Stomach (tissue), 4 donors: ENCODE results near the gene NECTIN4.

ENCODE experiments used
- EP300 ChIP-seq: sonication (generic); formaldehyde crosslinking; IDR thresholded peaks from one replicate; pipeline ENCODE4 v1.6.1; 2017; ENCODE audit warnings: antibody characterized with exemption
- POLR2A ChIP-seq, 4 donors: fragments of 450-650 bp; IDR thresholded peaks; one replicate each; pipeline ENCODE4 v1.6.1; 2016; ENCODE audit warnings: antibody characterized with exemption in 4 of 4, control low read depth in 2 of 4, mild to moderate bottlenecking in 1 of 4, moderate library complexity in 1 of 4
- POLR2AphosphoS5 ChIP-seq, 3 donors: sonication (generic); formaldehyde crosslinking; IDR thresholded peaks; one replicate each; pipeline ENCODE4 v1.6.1; 2016; ENCODE audit warnings: antibody characterized with exemption in 3 of 3
- TF ChIP-seq, protein P1 (sequence below), 7 experiments: fragments of 450-650 bp in 4 of 7; fragments of 200-600 bp in 3 of 7; sonication (generic) in 3 of 7; IDR thresholded peaks; one replicate each; pipeline ENCODE4 v1.5.1; 2016 to 2019; ENCODE audit warnings: antibody characterized with exemption in 7 of 7, control low read depth in 2 of 7, mild to moderate bottlenecking in 1 of 7

- TF ChIP-seq POLR2A (IDR thresholded peaks at IDR 0.05) (peak in 2 of 4 donors; percentile 85 to 89), POLR2AphosphoS5 (IDR thresholded peaks at IDR 0.05) (peak; percentile 1 to 95 (median 94)), EP300 (no peak)
- TF ChIP-seq, protein P1, sequence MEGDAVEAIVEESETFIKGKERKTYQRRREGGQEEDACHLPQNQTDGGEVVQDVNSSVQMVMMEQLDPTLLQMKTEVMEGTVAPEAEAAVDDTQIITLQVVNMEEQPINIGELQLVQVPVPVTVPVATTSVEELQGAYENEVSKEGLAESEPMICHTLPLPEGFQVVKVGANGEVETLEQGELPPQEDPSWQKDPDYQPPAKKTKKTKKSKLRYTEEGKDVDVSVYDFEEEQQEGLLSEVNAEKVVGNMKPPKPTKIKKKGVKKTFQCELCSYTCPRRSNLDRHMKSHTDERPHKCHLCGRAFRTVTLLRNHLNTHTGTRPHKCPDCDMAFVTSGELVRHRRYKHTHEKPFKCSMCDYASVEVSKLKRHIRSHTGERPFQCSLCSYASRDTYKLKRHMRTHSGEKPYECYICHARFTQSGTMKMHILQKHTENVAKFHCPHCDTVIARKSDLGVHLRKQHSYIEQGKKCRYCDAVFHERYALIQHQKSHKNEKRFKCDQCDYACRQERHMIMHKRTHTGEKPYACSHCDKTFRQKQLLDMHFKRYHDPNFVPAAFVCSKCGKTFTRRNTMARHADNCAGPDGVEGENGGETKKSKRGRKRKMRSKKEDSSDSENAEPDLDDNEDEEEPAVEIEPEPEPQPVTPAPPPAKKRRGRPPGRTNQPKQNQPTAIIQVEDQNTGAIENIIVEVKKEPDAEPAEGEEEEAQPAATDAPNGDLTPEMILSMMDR (IDR thresholded peaks at IDR 0.05): no peak
Observed at GRCh38 chr1:161021165-161021969, 68.0 kb downstream of the NECTIN4 start.
